ENCODE measurements around the gene DUS2. TPM values are rescaled to one million over a fixed set of nuclear protein-coding genes. Genes with fewer than 3 reads are reported as not detected.

DUS2 gene
- total and polyA plus RNA-seq, 7 donors, result 3.6 to 17.3 (median 6.6) TPM

GRCh38 chr16:68084504-68085258, 61.6 kb downstream of the DUS2 start:
- peak overlapping the region; percentile 45 to 97 (median 80) for H3K4me3 ChIP-seq
- no peaks in the 10 kb centered on the region for H3K36me3 ChIP-seq
- peaks cover 0 to 46% (median 30%) of the 10 kb centered on the region in 4 donors for H3K4me1 ChIP-seq
- DNase-seq, result peak; percentile 95
- no peaks in the 10 kb centered on the region for H3K27me3 ChIP-seq
- H3K27ac ChIP-seq, result peak overlapping the region; percentile 91 to 99 (median 94)
- WGBS, 2 donors, result 0 to 1% methylated on average over 44 to 45 of the region's 45 CpGs
- H3K9me3 ChIP-seq, result no peaks in the 10 kb centered on the region
- TF ChIP-seq CTCF (IDR thresholded peaks at IDR 0.05), result no peak
- TF ChIP-seq EP300 (IDR thresholded peaks at IDR 0.05), result no peak
- peak; percentile 34 to 51 for TF ChIP-seq POLR2A (IDR thresholded peaks at IDR 0.05)
- TF ChIP-seq POLR2AphosphoS5 (IDR thresholded peaks at IDR 0.05), result peak; percentile 35 to 79 (median 61)
- intact Hi-C loops (cut with DNase I), result no loop called here

GRCh38 chr16:68085259-68086071, 62.4 kb downstream of the DUS2 start, which contains the start of gene NFATC3:
NFATC3 (plus strand) TSS chr16:68085370; CDS start chr16:68085682, 312 bp downstream.
- Histone ChIP-seq H3K36me3 (no peaks in the 10 kb centered on the region), H3K4me3 (peak within 1 kb of the TSS; percentile 57 to 97 (median 80)), H3K4me1 (peaks cover 0 to 46% (median 26%) of the 10 kb centered on the region in 4 donors), H3K9me3 (no peaks in the 10 kb centered on the region), H3K27me3 (no peaks in the 10 kb centered on the region), H3K27ac (peak within 1 kb of the TSS; percentile 91 to 99 (median 94))
- 0% methylated on average over 104 of the region's 104 CpGs for WGBS, 2 donors
- intact Hi-C loops (cut with DNase I), result loop anchor here (2.0 kb wide), 1 partner anchor 143 kb away; no protein-coding TSS in a partner anchor
- TF ChIP-seq POLR2AphosphoS5 (IDR thresholded peaks at IDR 0.05) (peak; percentile 15 to 84 (median 68)), POLR2A (IDR thresholded peaks at IDR 0.05) (no peak)
- DNase-seq, result peak; percentile 99

- H3K9me3 ChIP-seq, result no peaks in the 10 kb centered on the region
- H3K4me1 ChIP-seq, result peaks cover 0 to 47% (median 32%) of the 10 kb centered on the region in 4 donors
- peak overlapping the region; percentile 91 to 99 (median 94) for H3K27ac ChIP-seq
- 0 to 1% methylated on average over 6 of the region's 6 CpGs for WGBS, 2 donors
- H3K4me3 ChIP-seq, result peak overlapping the region; percentile 57 to 97 (median 80)
- no peak for DNase-seq
- H3K36me3 ChIP-seq, result no peaks in the 10 kb centered on the region
- intact Hi-C loops (cut with DNase I), result loop anchor here (2.0 kb wide), 1 partner anchor 142 kb away; no protein-coding TSS in a partner anchor
- no peaks in the 10 kb centered on the region for H3K27me3 ChIP-seq
- TF ChIP-seq CTCF (IDR thresholded peaks at IDR 0.05) (no peak), POLR2A (IDR thresholded peaks at IDR 0.05) (no peak), POLR2AphosphoS5 (IDR thresholded peaks at IDR 0.05) (no peak), EP300 (IDR thresholded peaks at IDR 0.05) (no peak)
Observed at GRCh38 chr16:68086336-68086841, 63.3 kb downstream of the DUS2 start.

GRCh38 chr16:68086860-68087268, 63.8 kb downstream of the DUS2 start:
- intact Hi-C loops (cut with DNase I), result loop anchor here (2.0 kb wide), 1 partner anchor 142 kb away; no protein-coding TSS in a partner anchor
- Histone ChIP-seq H3K9me3 (no peaks in the 10 kb centered on the region), H3K27me3 (no peaks in the 10 kb centered on the region), H3K4me1 (peaks cover 0 to 52% (median 35%) of the 10 kb centered on the region in 4 donors), H3K27ac (peak overlapping the region; percentile 91 to 99 (median 94)), H3K36me3 (no peaks in the 10 kb centered on the region), H3K4me3 (peak overlapping the region; percentile 57 to 97 (median 80))
- TF ChIP-seq EP300 (IDR thresholded peaks at IDR 0.05), result no peak
- TF ChIP-seq POLR2AphosphoS5 (IDR thresholded peaks at IDR 0.05), result no peak
- TF ChIP-seq POLR2A (IDR thresholded peaks at IDR 0.05), result no peak
- TF ChIP-seq CTCF (IDR thresholded peaks at IDR 0.05), result no peak
- no peak for DNase-seq
- WGBS, 2 donors, result 1 to 4% methylated on average over 6 of the region's 6 CpGs

Data from sigmoid colon (tissue), 7 donors.